Mesothelial cell of epicardium (in vitro differentiated cells): Measurements from ENCODE around the gene SLAMF9. TPM values are rescaled to one million over a fixed set of nuclear protein-coding genes. Genes with fewer than 3 reads are reported as not detected.

Source experiments
- DNase-seq, 2 experiments: peaks; one replicate each; pipeline ENCODE4 v3.0.0; 2021; ENCODE audit warnings: low spot score in 2 of 2; ENCODE audit not compliant: unreplicated experiment in 2 of 2
- H3K27ac Mint-ChIP-seq: 2 replicates; pipeline ENCODE4 v1.8.0; 2021; ENCODE audit warnings: mixed read lengths
- H3K27me3 Mint-ChIP-seq: 2 replicates; pipeline ENCODE4 v1.8.0; 2021; ENCODE audit warnings: low read depth, mixed read lengths
- H3K36me3 Mint-ChIP-seq: 2 replicates; pipeline ENCODE4 v1.8.0; 2021; ENCODE audit warnings: mixed read lengths
- H3K4me1 Mint-ChIP-seq: 2 replicates; pipeline ENCODE4 v1.8.0; 2021; ENCODE audit warnings: mixed read lengths
- H3K4me3 Mint-ChIP-seq: 2 replicates; pipeline ENCODE4 v1.8.0; 2021; ENCODE audit warnings: mild to moderate bottlenecking, moderate library complexity, mixed read lengths
- H3K9me3 Mint-ChIP-seq: 2 replicates; pipeline ENCODE4 v1.8.0; 2021; ENCODE audit warnings: mixed read lengths
- total RNA-seq: library from RNA; stranded (reverse); gene quantifications from 3 replicates; pipeline ENCODE4 v1.2.1, GENCODE V29; 2021
- TF ChIP-seq, protein P1 (sequence below): fragments of 200-600 bp; sonication (generic); IDR thresholded peaks from one replicate; pipeline ENCODE4 v1.5.0; 2021; ENCODE audit warnings: antibody characterized with exemption; ENCODE audit not compliant: unreplicated experiment

Gene SLAMF9
- total RNA-seq, 1 donor from 2014 or later, result not detected

DNA sequence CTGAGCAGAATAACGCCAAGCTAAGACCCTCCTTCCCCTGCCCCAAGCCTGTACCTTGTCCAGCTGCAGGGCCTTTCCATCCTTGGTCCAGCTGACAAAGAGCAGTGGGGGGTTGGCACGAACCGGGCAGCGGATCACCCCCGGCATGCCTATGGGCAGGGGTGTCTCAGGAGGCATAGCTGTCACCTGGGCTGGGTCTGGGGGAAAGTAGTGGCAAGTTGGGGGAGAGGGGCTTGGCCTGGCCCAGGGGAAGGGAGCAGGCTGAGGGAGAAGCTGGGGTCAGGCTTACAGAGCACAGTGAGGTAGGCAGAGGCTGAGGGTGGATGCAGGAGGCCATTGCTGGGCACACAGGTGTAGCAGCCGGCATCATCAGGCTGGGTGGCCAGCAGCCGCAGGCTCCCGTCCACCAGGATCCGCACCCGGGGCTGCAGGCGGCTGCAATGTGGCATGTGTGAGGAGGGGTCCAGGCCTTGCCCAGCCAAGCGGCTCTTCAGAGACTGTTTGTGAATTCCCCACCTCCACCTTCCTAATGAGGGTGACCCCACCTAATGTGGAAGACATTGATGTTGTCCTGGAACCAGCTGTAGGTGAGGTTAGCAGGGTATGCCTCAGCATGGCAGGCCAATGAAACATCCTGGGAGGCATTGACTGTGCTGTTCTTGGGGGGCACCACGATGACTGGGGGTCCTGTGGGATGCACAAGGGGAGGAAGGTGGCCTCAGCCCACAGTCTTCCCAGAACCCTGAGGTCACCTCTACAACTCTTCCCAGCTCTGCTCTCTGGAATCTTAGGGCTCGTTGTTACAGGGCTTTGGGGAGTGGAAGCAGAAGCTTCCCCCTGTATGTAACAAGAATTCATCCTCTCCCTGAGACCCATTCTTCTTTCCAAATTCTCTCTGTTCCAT lies 19.6 kb downstream of the SLAMF9 start:
- DNase-seq, result no peak
- Mint-ChIP-seq H3K4me1 (peaks cover 20% of the 10 kb centered on the region), H3K27ac (no peak overlapping the region), H3K4me3 (no peak overlapping the region), H3K27me3 (no peaks in the 10 kb centered on the region), H3K36me3 (peaks cover 25% of the 10 kb centered on the region), H3K9me3 (no peaks in the 10 kb centered on the region)
- TF ChIP-seq, protein P1, sequence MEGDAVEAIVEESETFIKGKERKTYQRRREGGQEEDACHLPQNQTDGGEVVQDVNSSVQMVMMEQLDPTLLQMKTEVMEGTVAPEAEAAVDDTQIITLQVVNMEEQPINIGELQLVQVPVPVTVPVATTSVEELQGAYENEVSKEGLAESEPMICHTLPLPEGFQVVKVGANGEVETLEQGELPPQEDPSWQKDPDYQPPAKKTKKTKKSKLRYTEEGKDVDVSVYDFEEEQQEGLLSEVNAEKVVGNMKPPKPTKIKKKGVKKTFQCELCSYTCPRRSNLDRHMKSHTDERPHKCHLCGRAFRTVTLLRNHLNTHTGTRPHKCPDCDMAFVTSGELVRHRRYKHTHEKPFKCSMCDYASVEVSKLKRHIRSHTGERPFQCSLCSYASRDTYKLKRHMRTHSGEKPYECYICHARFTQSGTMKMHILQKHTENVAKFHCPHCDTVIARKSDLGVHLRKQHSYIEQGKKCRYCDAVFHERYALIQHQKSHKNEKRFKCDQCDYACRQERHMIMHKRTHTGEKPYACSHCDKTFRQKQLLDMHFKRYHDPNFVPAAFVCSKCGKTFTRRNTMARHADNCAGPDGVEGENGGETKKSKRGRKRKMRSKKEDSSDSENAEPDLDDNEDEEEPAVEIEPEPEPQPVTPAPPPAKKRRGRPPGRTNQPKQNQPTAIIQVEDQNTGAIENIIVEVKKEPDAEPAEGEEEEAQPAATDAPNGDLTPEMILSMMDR, result no peak

- Mint-ChIP-seq H3K4me1 (peaks cover 18% of the 10 kb centered on the region), H3K36me3 (peaks cover 25% of the 10 kb centered on the region), H3K27ac (no peak overlapping the region), H3K27me3 (no peaks in the 10 kb centered on the region), H3K9me3 (no peaks in the 10 kb centered on the region), H3K4me3 (no peak overlapping the region)
- TF ChIP-seq, protein P1, result no peak
- no peak for DNase-seq
Observed at GRCh38 chr1:159933347-159933746, 20.7 kb downstream of the SLAMF9 start.

- Mint-ChIP-seq H3K27ac (no peak overlapping the region), H3K36me3 (peaks cover 25% of the 10 kb centered on the region), H3K9me3 (no peaks in the 10 kb centered on the region), H3K27me3 (no peaks in the 10 kb centered on the region), H3K4me1 (peaks cover 12% of the 10 kb centered on the region), H3K4me3 (no peak overlapping the region)
- no peak for DNase-seq
- TF ChIP-seq, protein P1, result no peak
Observed at GRCh38 chr1:159932296-159933285, 21.4 kb downstream of the SLAMF9 start.

DNA sequence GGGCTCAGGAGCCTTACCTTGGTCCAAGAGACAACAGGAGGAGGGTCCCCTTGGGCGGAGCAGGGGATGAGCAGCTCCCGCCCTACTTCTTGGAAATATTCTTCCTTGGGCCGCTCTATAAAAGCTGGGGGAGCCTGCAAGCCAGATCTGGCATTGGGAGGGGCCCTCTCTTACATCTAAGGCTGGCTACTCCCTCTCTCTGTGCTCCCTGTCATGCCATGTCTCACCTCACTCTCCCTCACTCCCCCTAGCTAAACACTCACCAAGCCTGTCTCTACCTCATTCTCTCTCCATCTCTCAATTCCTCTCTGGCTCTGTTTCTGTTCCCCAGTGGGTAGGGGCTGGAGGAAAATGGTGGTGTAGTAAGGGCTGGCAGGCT lies 22.3 kb downstream of the SLAMF9 start:
- Mint-ChIP-seq H3K27ac (no peak overlapping the region), H3K4me1 (peaks cover 5% of the 10 kb centered on the region), H3K36me3 (peaks cover 28% of the 10 kb centered on the region), H3K4me3 (no peak overlapping the region), H3K27me3 (no peaks in the 10 kb centered on the region), H3K9me3 (no peaks in the 10 kb centered on the region)
- no peak for DNase-seq
- TF ChIP-seq, protein P1, result no peak

GRCh38 chr1:159931101-159931794 lies 22.8 kb downstream of the SLAMF9 start:
- H3K9me3 Mint-ChIP-seq, result no peaks in the 10 kb centered on the region
- H3K27me3 Mint-ChIP-seq, result no peaks in the 10 kb centered on the region
- no peak for DNase-seq
- H3K4me3 Mint-ChIP-seq, result no peak overlapping the region
- peaks cover 28% of the 10 kb centered on the region for H3K36me3 Mint-ChIP-seq
- peaks cover 6% of the 10 kb centered on the region for H3K4me1 Mint-ChIP-seq
- no peak overlapping the region for H3K27ac Mint-ChIP-seq
- TF ChIP-seq, protein P1, result no peak
